Calu3 (cell line): Measurements from ENCODE around the gene GRIFIN. TPM values are rescaled to one million over a fixed set of nuclear protein-coding genes. Genes with fewer than 3 reads are reported as not detected.
"Not testable (repeated sequence)": the region's sequence is repeated elsewhere in the genome, so short reads cannot be mapped to it uniquely, and the experiment has no call there.

Experiments used
- BruUV-seq: library from RNA; stranded (reverse); fragments of 400-500 nt; replicated peaks from 2 replicates; lab custom pipeline; 2021; lab: Mats Ljungman, UMichigan
- CTCF ChIA-PET: fragments of 300-600 bp; sonication (Branson Sonifier 250); formaldehyde crosslinking; loops from one replicate; lab custom pipeline; 2022; ENCODE audit warnings: antibody characterized with exemption; lab: Charles Lee
- DNase-seq: peaks from one replicate; pipeline ENCODE4 v3.0.0; 2022
- H3K27ac Mint-ChIP-seq: one replicate; pipeline ENCODE4 v1.8.0; 2022; ENCODE audit warnings: mixed read lengths; ENCODE audit not compliant: unreplicated experiment
- H3K27me3 Mint-ChIP-seq: one replicate; pipeline ENCODE4 v1.8.0; 2022; ENCODE audit warnings: mixed read lengths; ENCODE audit not compliant: unreplicated experiment
- H3K36me3 Mint-ChIP-seq: one replicate; pipeline ENCODE4 v1.8.0; 2022; ENCODE audit warnings: mild to moderate bottlenecking, moderate library complexity, mixed read lengths; ENCODE audit not compliant: insufficient read depth, unreplicated experiment
- H3K4me1 Mint-ChIP-seq: one replicate; pipeline ENCODE4 v1.8.0; 2022; ENCODE audit warnings: mild to moderate bottlenecking, low read depth, mixed read lengths; ENCODE audit not compliant: unreplicated experiment
- H3K4me3 Mint-ChIP-seq: one replicate; pipeline ENCODE4 v1.8.0; 2022; ENCODE audit warnings: mild to moderate bottlenecking, low read depth, moderate library complexity, mixed read lengths; ENCODE audit not compliant: unreplicated experiment
- H3K9me3 Mint-ChIP-seq: one replicate; pipeline ENCODE4 v1.8.0; 2022; ENCODE audit warnings: low read depth, mixed read lengths; ENCODE audit not compliant: unreplicated experiment
- CTCF ChIP-seq: fragments of 200-600 bp; IDR thresholded peaks from one replicate; pipeline ENCODE4 v1.8.0; 2022; ENCODE audit warnings: antibody characterized with exemption; ENCODE audit not compliant: unreplicated experiment
- intact Hi-C: fragments of 100-400 bp; cut with micrococcal nuclease; formaldehyde crosslinking; loops from one replicate; pipeline ENCODE4 v1.10.0; 2022; ENCODE audit not compliant: unreplicated experiment
- total RNA-seq: library from RNA; stranded (reverse); gene quantifications from 2 replicates; pipeline ENCODE4 v1.2.3, GENCODE V29; 2022

The GRIFIN gene
- total RNA-seq, 1 experiment from 2014 or later, result not detected

- Mint-ChIP-seq H3K9me3 (no peaks in the 10 kb centered on the region), H3K36me3 (peaks cover 4% of the 10 kb centered on the region), H3K27me3 (peaks cover 24% of the 10 kb centered on the region), H3K27ac (no peak overlapping the region), H3K4me1 (peaks cover 20% of the 10 kb centered on the region), H3K4me3 (no peak overlapping the region)
- intact Hi-C loops, result no loop called here
- no peak for TF ChIP-seq CTCF
- no peak for DNase-seq
- BruUV-seq, result no TSS peak
- CTCF ChIA-PET, result no interaction called here
These were observed 4.8 kb downstream of the GRIFIN start for GRCh38 chr7:2471396-2471795.

GRCh38 chr7:2471022-2471329, 5.2 kb downstream of the GRIFIN start:
- Mint-ChIP-seq H3K4me3 (no peak overlapping the region), H3K36me3 (peaks cover 4% of the 10 kb centered on the region), H3K27ac (no peak overlapping the region), H3K27me3 (peaks cover 24% of the 10 kb centered on the region), H3K4me1 (peaks cover 20% of the 10 kb centered on the region), H3K9me3 (no peaks in the 10 kb centered on the region)
- DNase-seq, result no peak
- CTCF ChIA-PET, result interaction anchor here (0.5 to 3.8 kb wide), 6 partner anchors 13 to 588 kb away, joined by 3 to 69 read pairs (median 4); no protein-coding TSS in a partner anchor
- no TSS peak for BruUV-seq
- intact Hi-C loops, result no loop called here
- no peak for TF ChIP-seq CTCF

- Mint-ChIP-seq H3K27me3 (peaks cover 24% of the 10 kb centered on the region), H3K4me3 (no peak overlapping the region), H3K4me1 (peaks cover 20% of the 10 kb centered on the region), H3K9me3 (no peaks in the 10 kb centered on the region), H3K36me3 (peaks cover 4% of the 10 kb centered on the region), H3K27ac (no peak overlapping the region)
- intact Hi-C loops, result no loop called here
- CTCF ChIA-PET, result interaction anchor here (0.5 to 3.8 kb wide), 7 partner anchors 13 to 588 kb away, joined by 3 to 69 read pairs (median 5); no protein-coding TSS in a partner anchor
- no TSS peak for BruUV-seq
- no peak for TF ChIP-seq CTCF
- DNase-seq, result no peak
These were observed 5.8 kb downstream of the GRIFIN start for GRCh38 chr7:2470204-2471021.

GRCh38 chr7:2469460-2470203, 6.6 kb downstream of the GRIFIN start:
- BruUV-seq, H3K36me3 Mint-ChIP-seq, H3K9me3 Mint-ChIP-seq, DNase-seq, H3K4me3 Mint-ChIP-seq, H3K27ac Mint-ChIP-seq: not testable (repeated sequence)
- Mint-ChIP-seq H3K27me3 (peaks cover 24% of the 10 kb centered on the region), H3K4me1 (peaks cover 20% of the 10 kb centered on the region)
- CTCF ChIA-PET, result interaction anchor here (0.9 to 3.8 kb wide), 19 partner anchors 11 to 243 kb away, joined by 3 to 69 read pairs (median 4); partner anchors contain the start of gene CHST12
- intact Hi-C loops, result loop anchor here (1.0 kb wide), 1 partner anchor 18 kb away; no protein-coding TSS in a partner anchor
